Measurements from ENCODE around the gene DDX3X.
"Not testable (repeated sequence)": the region's sequence is repeated elsewhere in the genome, so short reads cannot be mapped to it uniquely, and the experiment has no call there.

Gene DDX3X

DNA sequence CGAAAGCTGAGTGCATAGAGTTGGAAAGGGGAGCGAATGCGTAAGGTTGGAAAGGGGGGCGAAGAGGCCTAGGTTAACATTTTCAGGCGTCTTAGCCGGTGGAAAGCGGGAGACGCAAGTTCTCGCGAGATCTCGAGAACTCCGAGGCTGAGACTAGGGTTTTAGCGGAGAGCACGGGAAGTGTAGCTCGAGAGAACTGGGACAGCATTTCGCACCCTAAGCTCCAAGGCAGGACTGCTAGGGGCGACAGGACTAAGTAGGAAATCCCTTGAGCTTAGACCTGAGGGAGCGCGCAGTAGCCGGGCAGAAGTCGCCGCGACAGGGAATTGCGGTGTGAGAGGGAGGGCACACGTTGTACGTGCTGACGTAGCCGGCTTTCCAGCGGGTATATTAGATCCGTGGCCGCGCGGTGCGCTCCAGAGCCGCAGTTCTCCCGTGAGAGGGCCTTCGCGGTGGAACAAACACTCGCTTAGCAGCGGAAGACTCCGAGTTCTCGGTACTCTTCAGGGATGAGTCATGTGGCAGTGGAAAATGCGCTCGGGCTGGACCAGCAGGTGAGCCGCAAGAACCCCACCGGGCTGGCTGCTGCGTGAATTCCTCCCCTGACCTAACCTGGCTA, at the start of gene DDX3X:
TSS of gene DDX3X (plus strand) at position 419 of the 619 bp plus-strand sequence. CDS start at position 510, 91 bp downstream.
- peak; percentile 55 for DNase-seq (ENCODE audit: low read depth, low spot score)

- DNase-seq (ENCODE audit: low read depth, low spot score) = not testable (repeated sequence)
Measured at GRCh38 chrX:41285928-41286327, 48.0 kb upstream of the DDX3X start.

- DNase-seq (ENCODE audit: low read depth, low spot score) = no peak
Measured at GRCh38 chrX:41288641-41289040, 45.3 kb upstream of the DDX3X start.

- no peak for DNase-seq (ENCODE audit: low read depth, low spot score)
Measured at GRCh38 chrX:41289095-41289494, 44.9 kb upstream of the DDX3X start.

DNA sequence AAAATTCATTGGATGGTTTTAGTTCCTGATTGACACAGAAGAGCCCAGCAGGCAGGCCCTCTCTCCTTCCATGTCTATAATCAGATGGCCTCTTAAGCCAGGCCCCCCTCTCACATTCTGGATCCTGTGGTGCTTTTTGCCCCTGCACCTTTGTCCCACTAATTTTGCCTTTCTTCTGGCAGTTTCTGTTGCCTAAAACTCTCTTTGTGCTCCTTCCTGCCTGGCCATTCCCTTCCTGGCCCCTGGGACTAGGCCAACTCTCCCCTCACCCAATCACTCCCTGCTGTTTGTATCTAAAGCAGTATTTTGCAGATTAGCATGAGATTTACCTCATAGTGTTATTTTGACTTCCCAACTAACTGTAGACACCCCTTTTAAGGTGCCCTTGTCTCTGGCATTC, 42.7 kb upstream of the DDX3X start:
- DNase-seq (ENCODE audit: low read depth, low spot score) = no peak

DNA sequence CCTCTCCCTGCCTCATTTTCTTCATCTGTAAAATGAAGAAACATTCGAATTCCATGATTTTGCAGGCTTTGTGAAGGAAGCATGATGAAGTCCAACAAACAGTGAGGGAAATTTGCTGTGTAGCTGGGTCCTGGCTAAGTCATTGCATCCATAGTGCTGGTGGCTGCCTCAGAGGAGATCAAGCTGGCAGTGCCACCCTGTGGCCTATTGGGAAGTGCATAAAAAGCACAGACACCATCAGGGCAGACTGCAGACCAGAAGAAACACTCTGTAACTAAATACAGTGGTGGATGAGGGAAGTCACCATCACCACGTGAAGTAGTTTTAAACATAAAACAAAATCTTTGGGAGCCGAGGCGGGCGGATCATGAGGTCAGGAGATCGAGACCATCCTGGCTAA, 40.7 kb upstream of the DDX3X start:
- DNase-seq (ENCODE audit: low read depth, low spot score) = no peak

DNA sequence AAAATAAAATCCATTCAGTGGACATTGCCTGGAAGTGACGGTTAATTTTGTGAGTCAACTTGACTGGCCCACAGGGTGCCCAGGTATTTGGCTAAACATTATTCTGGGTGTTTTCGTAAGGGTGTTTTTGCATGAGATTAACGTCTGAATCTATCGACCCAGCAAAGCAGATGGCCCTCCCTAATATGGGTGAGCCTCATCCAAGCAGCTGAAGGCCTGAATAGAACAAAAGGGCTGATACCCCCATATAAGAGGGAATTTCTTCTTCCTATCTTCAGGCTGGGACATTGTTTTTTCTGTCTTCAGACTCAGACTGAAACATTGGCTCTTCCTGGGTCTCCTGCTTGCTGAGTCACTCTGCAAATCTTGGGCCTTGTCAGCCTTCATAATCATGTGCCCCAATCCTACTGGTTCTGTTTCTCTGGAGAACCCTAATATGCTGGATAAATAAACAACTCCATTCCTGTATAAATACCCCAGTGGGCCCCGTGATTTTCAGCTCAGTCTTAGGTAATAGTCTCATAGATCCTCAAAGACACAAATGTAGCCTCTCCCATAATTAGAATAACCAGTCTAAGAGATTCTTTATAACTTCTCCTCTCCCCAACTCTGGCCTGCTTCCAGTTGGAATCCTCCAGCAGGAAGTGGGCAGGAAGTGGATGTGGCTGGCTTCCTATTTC, 33.1 kb upstream of the DDX3X start:
- no peak for DNase-seq (ENCODE audit: low read depth, low spot score)

DNA sequence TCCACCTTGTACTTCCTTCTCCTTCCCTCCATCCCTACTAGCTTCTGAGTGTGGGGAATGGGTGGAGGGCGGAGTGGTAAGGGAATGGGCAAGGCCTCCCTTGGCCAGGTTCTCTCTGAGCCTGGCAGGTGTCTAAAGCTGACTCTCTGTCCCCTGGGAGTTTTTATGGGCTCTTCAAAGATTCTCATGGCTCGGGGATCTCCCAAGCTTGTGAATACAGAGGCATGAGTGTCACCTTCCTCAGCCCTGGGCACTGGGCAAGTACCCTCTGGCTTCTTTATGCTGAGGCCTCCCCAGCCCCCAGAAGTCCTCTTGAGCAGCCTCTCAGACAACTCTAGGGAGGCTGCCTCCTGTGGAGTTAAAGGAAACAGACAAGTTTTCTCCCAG, 32.5 kb upstream of the DDX3X start:
- no peak for DNase-seq (ENCODE audit: low read depth, low spot score)

DNA sequence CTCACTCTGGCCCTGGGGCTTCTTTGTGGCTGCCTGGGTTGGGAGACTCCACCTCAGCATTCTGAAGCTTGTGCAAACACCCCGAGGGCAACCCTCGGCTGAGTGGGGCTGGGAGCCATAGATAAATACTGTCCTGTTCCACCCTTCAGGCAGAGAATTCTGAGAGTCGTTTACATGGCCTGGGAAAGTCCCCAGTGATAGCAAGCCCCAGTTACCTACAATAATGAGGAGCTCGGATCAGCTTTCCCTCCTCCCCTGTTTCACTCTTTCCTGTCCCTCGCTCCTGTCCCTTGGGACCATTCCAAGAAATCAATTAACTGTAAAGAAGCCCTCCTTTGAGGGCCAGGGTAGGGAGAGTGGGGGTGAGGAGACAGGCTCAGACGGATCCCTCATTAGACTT, 31.6 kb upstream of the DDX3X start:
- DNase-seq (ENCODE audit: low read depth, low spot score) = no peak

- DNase-seq (ENCODE audit: low read depth, low spot score) = no peak
Measured at GRCh38 chrX:41303013-41303412, 30.9 kb upstream of the DDX3X start.

DNA sequence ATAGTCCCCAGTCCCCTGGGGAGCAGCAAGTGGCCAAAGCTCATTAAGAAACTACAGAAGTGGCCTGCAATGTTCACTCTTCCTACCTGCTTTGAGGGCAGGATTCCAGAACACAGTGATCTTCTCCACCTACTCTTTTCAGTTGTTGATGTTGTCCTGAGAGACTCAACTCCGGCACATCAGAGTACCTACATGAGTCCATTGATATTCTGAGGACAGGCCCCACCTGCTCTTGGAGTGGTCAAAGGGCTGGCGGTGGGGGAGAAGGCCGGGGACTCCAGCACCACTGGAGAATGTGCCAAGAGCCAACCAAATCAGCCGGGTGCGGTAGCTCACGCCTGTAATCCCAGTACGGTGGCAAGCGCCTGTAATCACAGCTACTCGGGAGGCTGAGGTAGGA, 29.8 kb upstream of the DDX3X start:
- DNase-seq (ENCODE audit: low read depth, low spot score) = no peak

DNA sequence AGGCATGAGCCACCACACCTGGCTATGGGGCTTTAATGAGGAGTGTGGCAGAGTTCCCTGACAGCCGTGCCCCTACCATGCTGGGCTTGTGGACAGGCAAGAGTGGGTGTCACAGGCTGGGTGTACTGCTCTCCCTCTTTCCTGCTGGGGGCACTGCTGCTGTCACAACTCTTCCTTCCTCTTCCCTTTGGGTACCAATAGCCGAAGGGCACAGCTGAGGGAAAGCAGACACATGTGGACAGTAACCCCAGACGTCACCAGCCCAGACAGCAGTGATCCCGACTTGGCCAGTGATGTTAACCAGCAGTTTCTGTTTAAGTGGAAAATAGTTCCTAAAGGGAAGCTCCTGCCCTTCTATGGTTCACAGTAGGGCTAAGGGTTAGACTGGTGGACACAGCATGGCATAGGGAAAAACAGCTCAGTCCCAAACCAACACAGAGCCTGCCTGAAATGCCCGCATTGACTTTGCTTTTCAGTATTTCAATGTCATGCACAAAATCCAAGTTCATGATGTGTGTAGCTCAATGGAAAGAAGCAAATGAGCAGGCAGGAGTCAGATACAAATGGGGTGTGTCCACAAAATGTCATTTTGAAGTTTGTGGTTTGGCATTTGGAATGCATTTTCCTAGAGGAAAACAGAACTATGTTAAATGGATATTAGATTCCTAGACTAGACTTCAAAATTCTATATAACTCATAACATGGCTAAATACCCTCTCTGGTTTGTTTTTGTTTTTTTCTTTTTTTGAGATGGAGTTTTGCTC, 24.9 kb upstream of the DDX3X start:
- no peak for DNase-seq (ENCODE audit: low read depth, low spot score)

DNA sequence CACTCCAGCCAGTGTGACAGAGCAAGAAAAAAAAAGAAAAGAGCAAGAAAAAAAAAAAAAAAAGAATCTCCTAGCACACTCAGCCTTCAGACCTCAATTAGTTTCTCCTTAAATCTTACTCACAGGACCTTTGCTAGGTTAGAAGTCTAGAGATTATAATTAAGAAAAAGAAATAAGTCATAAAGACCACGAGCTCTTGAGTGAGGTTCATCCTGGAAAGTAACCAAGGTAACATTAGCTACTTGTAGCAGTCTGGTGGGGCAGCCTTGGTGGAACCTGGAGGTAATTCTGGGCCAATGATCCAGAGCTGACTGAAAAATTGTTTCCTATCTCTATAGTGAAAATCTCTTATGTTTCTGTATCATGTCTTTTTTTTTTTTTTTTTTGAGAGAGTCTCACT, 21.2 kb upstream of the DDX3X start:
- DNase-seq (ENCODE audit: low read depth, low spot score) = no peak

DNA sequence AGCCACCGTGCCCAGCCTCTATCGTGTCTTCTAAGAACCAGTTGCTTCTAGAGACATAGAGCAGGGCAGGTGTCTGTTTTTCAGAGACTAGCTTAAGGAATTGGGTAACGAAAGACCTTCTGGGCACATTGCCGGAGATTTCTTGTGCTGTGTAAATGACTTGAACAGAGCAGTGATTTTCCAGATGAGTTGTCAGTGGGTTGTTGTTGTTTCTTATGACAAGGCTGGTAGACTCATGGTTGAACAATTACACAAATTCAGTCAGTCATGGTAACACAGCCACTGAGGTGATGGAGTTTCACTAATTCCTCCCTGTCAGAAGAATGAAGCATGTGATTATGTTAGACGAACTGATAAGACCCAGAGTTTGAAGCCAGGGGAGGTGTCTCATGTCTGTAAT, 20.5 kb upstream of the DDX3X start:
- no peak for DNase-seq (ENCODE audit: low read depth, low spot score)

DNA sequence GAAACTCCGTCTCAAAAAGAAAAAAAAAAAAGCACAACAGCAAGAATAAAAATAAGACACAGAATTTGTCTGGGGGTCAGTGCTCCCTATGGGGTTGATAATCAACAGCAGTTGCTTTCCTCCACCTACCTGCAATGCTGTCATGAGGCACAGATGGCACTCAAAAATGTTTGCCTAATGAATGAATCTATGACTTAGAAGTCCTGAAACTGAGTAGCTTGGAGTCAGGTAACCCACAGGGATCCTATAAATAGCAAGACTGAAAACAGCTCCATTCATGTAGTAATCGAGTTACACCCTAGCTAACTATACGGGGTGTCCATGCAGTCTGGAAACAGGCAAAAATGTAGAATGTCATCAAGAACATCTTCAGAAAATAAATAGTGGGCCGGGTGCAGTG, 19.8 kb upstream of the DDX3X start:
- no peak for DNase-seq (ENCODE audit: low read depth, low spot score)

DNA sequence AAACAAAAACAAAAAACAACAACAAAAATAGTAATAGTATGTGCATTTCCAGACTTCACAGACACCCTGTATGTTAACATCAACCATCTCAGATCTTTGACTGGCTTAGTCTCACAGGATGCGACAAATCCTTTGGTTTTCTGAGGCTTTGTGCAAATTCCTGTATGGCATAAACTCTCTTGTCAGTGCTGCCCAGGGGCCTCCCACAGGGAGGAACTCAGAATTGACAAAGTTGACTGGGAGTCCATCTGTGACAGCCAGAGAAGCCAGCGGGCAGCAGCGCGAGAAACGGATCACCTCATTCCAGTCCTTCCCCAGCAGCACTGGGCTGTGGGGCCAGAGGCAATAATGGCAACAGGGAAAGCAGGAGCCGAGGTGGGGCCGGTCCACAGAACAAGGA, 19.1 kb upstream of the DDX3X start:
- no peak for DNase-seq (ENCODE audit: low read depth, low spot score)

GRCh38 chrX:41316266-41316665, 17.7 kb upstream of the DDX3X start:
- DNase-seq (ENCODE audit: low read depth, low spot score) = not testable (repeated sequence)

DNA sequence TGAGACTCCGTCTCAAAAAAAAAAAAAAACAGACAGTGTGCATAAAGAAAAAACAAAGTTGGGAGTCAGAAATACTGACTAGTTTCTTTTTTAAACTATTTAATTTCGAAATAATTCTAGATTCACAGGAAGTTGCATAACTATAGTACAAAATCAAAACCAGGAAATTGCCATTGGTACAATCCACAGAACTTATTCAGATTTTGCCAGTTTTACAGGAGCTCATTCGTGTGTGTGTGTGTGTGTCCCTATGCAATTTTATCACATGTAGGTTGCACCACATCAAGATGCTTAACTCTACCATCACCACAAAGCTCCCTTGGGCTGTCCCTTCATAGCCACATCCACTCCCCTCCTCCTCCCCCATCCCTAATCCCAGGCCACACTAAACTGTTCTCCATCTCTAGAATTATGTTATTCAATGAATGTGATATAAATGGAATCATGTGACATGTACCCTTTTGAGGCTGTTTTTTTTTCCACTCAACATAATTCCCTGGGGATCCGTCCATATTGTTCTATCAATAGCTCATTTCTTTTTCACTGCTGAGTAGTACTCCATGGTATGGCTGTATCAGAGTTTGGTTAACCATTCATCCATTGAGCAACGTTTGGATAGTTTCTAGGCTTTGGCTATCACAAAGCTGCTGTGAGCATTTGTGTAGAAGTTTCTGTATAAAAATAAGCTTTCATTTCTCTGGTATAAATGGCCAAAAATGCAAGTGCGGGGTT, 16.3 kb upstream of the DDX3X start:
- DNase-seq (ENCODE audit: low read depth, low spot score) = no peak

GRCh38 chrX:41320393-41320792, 13.6 kb upstream of the DDX3X start:
- no peak for DNase-seq (ENCODE audit: low read depth, low spot score)

GRCh38 chrX:41322821-41323603, 10.9 kb upstream of the DDX3X start:
- DNase-seq (ENCODE audit: low read depth, low spot score) = no peak

GRCh38 chrX:41326431-41326830, 7.5 kb upstream of the DDX3X start:
- no peak for DNase-seq (ENCODE audit: low read depth, low spot score)
